Coronary artery (tissue), 2 donors: Measurements from ENCODE around the gene TGM2.

Experiments used
- DNase-seq: peaks from one replicate; pipeline ENCODE4 v3.0.0-alpha.2; 2017; ENCODE audit warnings: low spot score
- H3K27ac ChIP-seq, 2 donors: fragments of 200-600 bp; sonication (generic); one replicate each; pipeline ENCODE4 v1.5.1; 2016 to 2019
- H3K4me3 ChIP-seq: fragments of 200-600 bp; sonication (generic); 2 replicates; pipeline ENCODE4 v1.5.1; 2016; ENCODE audit warnings: mild to moderate bottlenecking, moderate library complexity
- CTCF ChIP-seq: fragments of 200-600 bp; sonication (generic); IDR thresholded peaks from one replicate; pipeline ENCODE4 v1.5.1; 2019; ENCODE audit warnings: antibody characterized with exemption

TGM2 gene

GRCh38 chr20:38117635-38118034, 47.4 kb downstream of the TGM2 start:
- no peak overlapping the region for H3K27ac ChIP-seq
- no peak for TF ChIP-seq CTCF
- no peak for DNase-seq
- H3K4me3 ChIP-seq, result no peak overlapping the region

DNA sequence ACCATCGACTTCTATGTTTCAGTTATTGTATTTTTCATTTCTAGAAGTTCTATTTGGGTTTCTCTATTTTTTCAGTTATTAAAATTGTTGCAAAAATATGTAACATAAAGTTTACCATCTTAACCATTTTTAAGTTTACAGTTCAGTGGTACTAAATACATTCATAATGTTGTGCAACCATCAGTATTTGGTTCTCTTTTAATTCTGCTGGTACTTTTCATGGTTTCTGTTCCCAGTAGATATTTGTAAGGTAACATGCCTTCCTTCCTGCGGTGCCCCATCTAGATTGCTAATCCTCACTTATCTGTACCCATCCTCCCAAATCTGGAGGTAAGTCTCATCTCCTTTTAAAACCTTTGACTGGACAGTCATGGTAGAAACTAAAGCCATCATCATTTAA, 47.9 kb downstream of the TGM2 start:
- no peak for TF ChIP-seq CTCF
- DNase-seq, result no peak
- Histone ChIP-seq H3K27ac (no peak overlapping the region), H3K4me3 (no peak overlapping the region)

GRCh38 chr20:38116409-38117165, 48.5 kb downstream of the TGM2 start:
- H3K27ac ChIP-seq, result no peak overlapping the region
- TF ChIP-seq CTCF, result no peak
- DNase-seq, result no peak
- no peak overlapping the region for H3K4me3 ChIP-seq

DNA sequence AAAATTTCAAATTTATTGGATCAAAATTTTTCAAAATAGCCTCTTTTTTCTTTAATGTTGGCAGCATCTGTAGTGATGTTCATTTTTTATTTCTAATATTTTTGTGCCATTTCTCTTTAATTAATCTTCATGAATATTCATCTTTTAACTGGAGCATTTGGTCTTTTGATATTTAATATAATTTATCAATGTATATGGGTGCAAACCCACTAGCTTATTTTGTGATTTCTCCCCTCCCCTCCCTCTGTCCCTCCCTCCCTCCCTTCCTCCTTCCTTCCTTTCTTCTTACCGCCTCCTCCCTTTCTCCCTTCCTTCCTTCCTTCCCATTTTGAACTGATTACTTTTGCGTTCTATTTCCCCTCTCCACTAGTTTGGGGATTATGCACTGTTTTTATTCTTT, 49.2 kb downstream of the TGM2 start:
- no peak for DNase-seq
- H3K27ac ChIP-seq, result no peak overlapping the region
- TF ChIP-seq CTCF, result no peak
- H3K4me3 ChIP-seq, result no peak overlapping the region

- H3K4me3 ChIP-seq, result no peak overlapping the region
Observed at GRCh38 chr20:38115205-38115604, 49.9 kb downstream of the TGM2 start.

GRCh38 chr20:38114353-38114791, 50.7 kb downstream of the TGM2 start:
- Histone ChIP-seq H3K27ac (peak overlapping the region; percentile 5 to 36), H3K4me3 (no peak overlapping the region)
- DNase-seq, result no peak
- TF ChIP-seq CTCF, result no peak

More at GRCh38 chr20:38115205-38115604, 49.9 kb downstream of the TGM2 start:
- no peak for TF ChIP-seq CTCF
- H3K27ac ChIP-seq, result no peak overlapping the region
- no peak for DNase-seq
